GM12875 (cell line): ENCODE data around the gene SENP1.

Experiments
- H3K4me3 ChIP-seq: one replicate; pipeline ENCODE4 v1.5.1; 2011; ENCODE audit warnings: low read depth, low read length, control low read depth
- CTCF ChIP-seq: IDR thresholded peaks from 2 replicates; pipeline ENCODE4 v1.5.1; 2011; ENCODE audit warnings: low read depth, mild to moderate bottlenecking, control low read depth, inconsistent platforms, low read length, moderate library complexity, borderline replicate concordance; ENCODE audit not compliant: insufficient read depth

SENP1 gene

GRCh38 chr12:48058771-48059170, 47.1 kb downstream of the SENP1 start:
- H3K4me3 ChIP-seq = no peak overlapping the region
- no peak for TF ChIP-seq CTCF

- H3K4me3 ChIP-seq = no peak overlapping the region
- no peak for TF ChIP-seq CTCF
Observed at GRCh38 chr12:48054955-48055821, 50.7 kb downstream of the SENP1 start.

- no peak for TF ChIP-seq CTCF
- no peak overlapping the region for H3K4me3 ChIP-seq
Observed at GRCh38 chr12:48053883-48054282, 52.0 kb downstream of the SENP1 start.

- no peak overlapping the region for H3K4me3 ChIP-seq
- no peak for TF ChIP-seq CTCF
Observed at GRCh38 chr12:48053122-48053521, 52.8 kb downstream of the SENP1 start.

- TF ChIP-seq CTCF = no peak
- no peak overlapping the region for H3K4me3 ChIP-seq
Observed at GRCh38 chr12:48051681-48052080, 54.2 kb downstream of the SENP1 start.

GRCh38 chr12:48050174-48050573, 55.7 kb downstream of the SENP1 start:
- TF ChIP-seq CTCF = no peak
- no peak overlapping the region for H3K4me3 ChIP-seq

GRCh38 chr12:48045965-48046518, 59.8 kb downstream of the SENP1 start:
- no peak overlapping the region for H3K4me3 ChIP-seq
- TF ChIP-seq CTCF = no peak
